ENCODE results near the gene ALPK3.

Gene ALPK3

DNA sequence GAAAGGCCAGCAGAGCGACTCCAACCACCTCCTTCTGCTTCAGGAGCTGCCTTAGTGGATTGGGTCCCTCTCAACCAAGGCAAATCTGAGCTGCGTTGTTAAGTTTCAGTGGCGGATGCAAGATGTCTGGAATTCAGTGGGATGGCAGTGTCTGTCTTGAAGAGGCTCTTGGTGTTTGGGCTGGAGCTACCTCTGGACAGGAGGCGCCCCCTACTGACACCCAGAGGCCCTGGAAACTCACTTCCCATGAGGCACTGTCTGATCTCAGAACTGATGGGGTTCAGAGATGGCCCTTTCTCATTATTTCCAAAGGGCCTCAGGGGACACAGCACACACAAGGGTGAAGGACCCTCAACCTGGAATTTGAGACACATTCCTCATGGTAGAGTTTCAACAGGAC lies 61.3 kb downstream of the ALPK3 start:
- DNase-seq, result peak; percentile 21

- DNase-seq, result no peak
Measured at GRCh38 chr15:84879088-84879780, 62.1 kb downstream of the ALPK3 start.

DNA sequence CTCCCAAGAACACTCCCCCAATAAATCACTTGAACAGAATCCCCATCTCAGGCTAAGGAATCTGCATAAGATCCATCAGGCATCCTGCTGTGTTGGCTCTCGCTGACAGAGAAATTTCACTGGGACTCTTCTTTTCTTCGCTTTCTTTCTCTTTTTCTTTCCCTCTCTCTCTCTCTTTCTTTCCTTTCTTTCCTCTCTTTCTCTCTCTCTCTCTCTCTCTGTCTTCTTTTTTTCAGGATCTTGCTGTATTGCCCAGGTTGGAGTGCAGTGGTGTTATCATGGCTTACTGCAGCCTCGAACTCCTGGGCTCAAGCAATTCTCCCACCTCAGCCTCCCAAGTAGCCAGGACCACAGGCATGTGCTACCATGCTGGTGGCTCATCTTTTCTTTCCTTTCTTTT lies 62.9 kb downstream of the ALPK3 start:
- DNase-seq, result no peak

GRCh38 chr15:84880822-84881519 lies 63.8 kb downstream of the ALPK3 start:
- DNase-seq, result no peak

- DNase-seq, result no peak
Measured at GRCh38 chr15:84881520-84881830, 64.3 kb downstream of the ALPK3 start.

GRCh38 chr15:84883466-84883865 lies 66.3 kb downstream of the ALPK3 start:
- no peak for DNase-seq

- DNase-seq, result no peak
Measured at GRCh38 chr15:84883916-84884781, 67.0 kb downstream of the ALPK3 start, which contains the start of gene SLC28A1. SLC28A1 (plus strand) TSS chr15:84884662; CDS start chr15:84887761, 3,099 bp downstream.

DNA sequence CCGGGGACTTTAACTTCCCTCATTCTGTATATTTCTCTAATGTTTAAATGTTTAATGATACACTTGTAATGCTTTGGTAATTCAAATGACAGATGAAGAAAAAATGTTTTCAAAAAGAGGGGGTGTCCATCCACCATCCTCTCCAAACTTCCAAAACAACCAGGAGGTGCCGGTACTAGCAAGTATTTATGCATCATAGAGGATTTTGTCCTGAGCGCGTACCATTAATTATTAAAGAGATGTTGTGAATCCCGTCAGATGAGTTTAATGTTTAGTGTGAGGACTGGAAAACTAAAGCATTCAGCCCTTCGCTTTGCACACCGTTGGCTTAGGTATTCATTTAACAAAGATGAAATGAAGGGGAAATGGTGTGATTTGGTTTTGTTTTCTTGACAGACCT lies 68.6 kb downstream of the ALPK3 start:
- DNase-seq, result no peak

GRCh38 chr15:84886211-84886983 lies 69.2 kb downstream of the ALPK3 start:
- no peak for DNase-seq

GRCh38 chr15:84886984-84887299 lies 69.8 kb downstream of the ALPK3 start:
- no peak for DNase-seq

- no peak for DNase-seq
Measured at GRCh38 chr15:84887938-84888337, 70.8 kb downstream of the ALPK3 start.

GRCh38 chr15:84888639-84889038 lies 71.5 kb downstream of the ALPK3 start:
- no peak for DNase-seq

- DNase-seq, result no peak
Measured at GRCh38 chr15:84889313-84889990, 72.3 kb downstream of the ALPK3 start.

- no peak for DNase-seq
Measured at GRCh38 chr15:84889991-84890669, 73.0 kb downstream of the ALPK3 start.

DNA sequence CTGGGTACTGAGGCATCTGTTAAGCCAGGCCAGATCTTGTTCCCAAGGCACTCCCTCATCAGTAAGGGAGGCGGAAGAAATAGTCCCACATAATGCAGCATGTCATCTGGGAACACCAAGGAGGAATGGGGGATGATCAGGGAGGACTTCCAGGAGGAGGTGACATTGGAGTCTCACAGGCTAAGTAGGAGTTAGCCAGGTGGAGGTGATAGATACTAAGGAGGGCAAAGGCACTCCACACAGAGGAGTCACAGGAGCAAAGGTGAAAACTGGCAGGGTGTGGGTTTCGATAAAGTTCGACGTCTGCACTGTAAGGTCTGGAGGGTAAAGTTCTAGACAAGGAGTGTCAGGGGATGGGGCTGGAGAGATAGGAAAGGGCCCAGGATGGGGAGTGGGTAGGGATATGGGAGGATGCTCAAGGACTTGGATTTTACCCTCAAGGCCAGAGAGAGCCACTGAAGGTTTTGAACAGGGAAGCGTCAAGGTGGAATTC lies 73.6 kb downstream of the ALPK3 start:
- DNase-seq, result no peak

DNA sequence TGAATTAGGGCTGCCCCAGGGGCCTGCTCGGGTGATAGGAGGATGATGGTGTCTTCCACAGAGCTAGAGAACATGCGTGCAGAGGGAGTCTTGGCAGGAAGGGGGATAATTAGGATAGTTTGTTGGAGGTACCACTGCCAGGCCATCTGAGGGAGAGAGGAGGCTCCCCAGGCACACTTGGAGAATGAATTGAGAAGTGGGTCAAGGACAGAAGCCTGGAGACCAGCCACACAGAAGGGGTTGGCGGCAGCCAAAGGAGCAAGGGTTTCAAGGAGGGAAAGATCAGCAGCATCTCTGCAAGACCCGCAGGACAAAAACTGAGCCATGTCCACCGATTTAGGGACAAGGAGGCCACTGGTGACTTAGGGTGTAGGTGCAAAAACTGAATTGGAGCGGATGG lies 74.2 kb downstream of the ALPK3 start:
- DNase-seq, result no peak

GRCh38 chr15:84892786-84893307 lies 75.7 kb downstream of the ALPK3 start:
- no peak for DNase-seq

- no peak for DNase-seq
Measured at GRCh38 chr15:84893607-84894006, 76.5 kb downstream of the ALPK3 start.

DNA sequence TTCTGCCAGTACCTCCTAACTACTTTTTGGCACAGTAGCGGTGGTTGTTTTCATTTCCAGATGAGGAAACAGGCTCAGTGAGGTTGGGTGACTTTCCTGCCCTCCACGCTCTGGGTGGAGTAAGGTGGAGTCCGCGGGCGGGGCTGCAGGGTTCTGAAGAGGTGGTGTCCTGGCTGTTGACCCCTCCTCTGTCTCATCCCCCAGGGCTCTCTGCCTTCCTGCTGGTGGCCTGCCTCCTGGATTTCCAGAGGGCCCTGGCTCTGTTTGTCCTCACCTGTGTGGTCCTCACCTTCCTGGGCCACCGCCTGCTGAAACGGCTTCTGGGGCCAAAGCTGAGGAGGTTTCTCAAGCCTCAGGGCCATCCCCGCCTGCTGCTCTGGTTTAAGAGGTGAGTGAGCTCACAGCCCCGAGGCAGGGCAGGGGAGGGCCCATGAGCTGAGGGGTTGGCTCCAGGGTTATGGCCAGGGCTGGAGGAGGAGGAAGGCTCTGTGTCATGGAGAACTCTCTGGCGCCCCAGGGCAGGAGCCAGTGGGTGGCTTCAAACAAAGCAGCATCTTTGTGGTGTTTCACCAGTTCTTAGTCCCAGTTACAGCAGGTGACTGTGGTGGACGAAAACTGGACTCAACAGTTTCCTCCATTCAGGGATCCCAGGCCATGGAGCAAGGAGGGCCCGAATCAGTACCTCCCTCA lies 77.7 kb downstream of the ALPK3 start:
- no peak for DNase-seq

GRCh38 chr15:84898761-84899160 lies 81.6 kb downstream of the ALPK3 start:
- no peak for DNase-seq

GRCh38 chr15:84899750-84900149 lies 82.6 kb downstream of the ALPK3 start:
- no peak for DNase-seq
